HUES48 (cell line): Measurements from ENCODE around the gene ADRA2B.

ENCODE experiments used
- H3K27ac ChIP-seq: one replicate; pipeline ENCODE4 v1.7.0; 2013; ENCODE audit warnings: low read depth, low read length, inconsistent platforms
- H3K27me3 ChIP-seq: 2 replicates; pipeline ENCODE4 v1.6.1; 2013; ENCODE audit warnings: mild to moderate bottlenecking, low read length; ENCODE audit not compliant: control insufficient read depth, insufficient read depth
- H3K36me3 ChIP-seq: 2 replicates; pipeline ENCODE4 v1.6.1; 2013; ENCODE audit warnings: low read length; ENCODE audit not compliant: control insufficient read depth, insufficient read depth
- H3K4me1 ChIP-seq: 2 replicates; pipeline ENCODE4 v1.6.1; 2013; ENCODE audit warnings: mild to moderate bottlenecking, low read length; ENCODE audit not compliant: control insufficient read depth, insufficient read depth
- H3K4me3 ChIP-seq: 2 replicates; pipeline ENCODE4 v1.5.1; 2013; ENCODE audit warnings: mild to moderate bottlenecking, low read depth, low read length
- H3K9ac ChIP-seq: 2 replicates; pipeline ENCODE4 v1.6.1; 2013; ENCODE audit warnings: mild to moderate bottlenecking, low read depth, low read length, moderate library complexity
- H3K9me3 ChIP-seq: 2 replicates; pipeline ENCODE4 v1.6.1; 2013; ENCODE audit warnings: low read length; ENCODE audit not compliant: control insufficient read depth, insufficient read depth

Gene ADRA2B

GRCh38 chr2:96106991-96107707 lies 9.2 kb downstream of the ADRA2B start:
- Histone ChIP-seq H3K27ac (no peak overlapping the region), H3K4me3 (no peak overlapping the region), H3K4me1 (peaks cover 16% of the 10 kb centered on the region), H3K36me3 (no peaks in the 10 kb centered on the region), H3K27me3 (no peaks in the 10 kb centered on the region), H3K9ac (no peak overlapping the region), H3K9me3 (no peaks in the 10 kb centered on the region)

GRCh38 chr2:96105994-96106715 lies 10.2 kb downstream of the ADRA2B start:
- no peak overlapping the region for H3K4me3 ChIP-seq
- H3K4me1 ChIP-seq = peaks cover 16% of the 10 kb centered on the region
- H3K36me3 ChIP-seq = no peaks in the 10 kb centered on the region
- H3K27ac ChIP-seq = no peak overlapping the region
- no peaks in the 10 kb centered on the region for H3K27me3 ChIP-seq
- H3K9me3 ChIP-seq = no peaks in the 10 kb centered on the region
- H3K9ac ChIP-seq = no peak overlapping the region

GRCh38 chr2:96105152-96105915 lies 11.0 kb downstream of the ADRA2B start:
- H3K36me3 ChIP-seq = no peaks in the 10 kb centered on the region
- no peaks in the 10 kb centered on the region for H3K9me3 ChIP-seq
- no peak overlapping the region for H3K4me3 ChIP-seq
- no peak overlapping the region for H3K9ac ChIP-seq
- H3K27ac ChIP-seq = no peak overlapping the region
- H3K4me1 ChIP-seq = peaks cover 16% of the 10 kb centered on the region
- no peaks in the 10 kb centered on the region for H3K27me3 ChIP-seq

GRCh38 chr2:96104487-96104861 lies 11.9 kb downstream of the ADRA2B start:
- Histone ChIP-seq H3K4me1 (peaks cover 16% of the 10 kb centered on the region), H3K9me3 (no peaks in the 10 kb centered on the region), H3K9ac (no peak overlapping the region), H3K4me3 (no peak overlapping the region), H3K36me3 (no peaks in the 10 kb centered on the region), H3K27me3 (no peaks in the 10 kb centered on the region), H3K27ac (no peak overlapping the region)

- Histone ChIP-seq H3K4me3 (no peak overlapping the region), H3K27me3 (no peaks in the 10 kb centered on the region), H3K4me1 (peaks cover 13% of the 10 kb centered on the region), H3K9ac (no peak overlapping the region), H3K36me3 (no peaks in the 10 kb centered on the region), H3K9me3 (no peaks in the 10 kb centered on the region), H3K27ac (no peak overlapping the region)
Measured at GRCh38 chr2:96103761-96104486, 12.4 kb downstream of the ADRA2B start.

GRCh38 chr2:96103187-96103601 lies 13.2 kb downstream of the ADRA2B start:
- no peaks in the 10 kb centered on the region for H3K27me3 ChIP-seq
- H3K9ac ChIP-seq = no peak overlapping the region
- H3K4me1 ChIP-seq = peaks cover 6% of the 10 kb centered on the region
- H3K4me3 ChIP-seq = no peak overlapping the region
- H3K27ac ChIP-seq = no peak overlapping the region
- no peaks in the 10 kb centered on the region for H3K36me3 ChIP-seq
- H3K9me3 ChIP-seq = no peaks in the 10 kb centered on the region

GRCh38 chr2:96102596-96103186 lies 13.7 kb downstream of the ADRA2B start:
- Histone ChIP-seq H3K27me3 (no peaks in the 10 kb centered on the region), H3K27ac (no peak overlapping the region), H3K9ac (no peak overlapping the region), H3K36me3 (no peaks in the 10 kb centered on the region), H3K4me3 (no peak overlapping the region), H3K4me1 (peaks cover 3% of the 10 kb centered on the region; the same call in 1 of the 2 replicates), H3K9me3 (no peaks in the 10 kb centered on the region)

- H3K27me3 ChIP-seq = no peaks in the 10 kb centered on the region
- H3K4me1 ChIP-seq = peaks cover 3% of the 10 kb centered on the region; the same call in 1 of the 2 replicates
- H3K27ac ChIP-seq = no peak overlapping the region
- no peak overlapping the region for H3K4me3 ChIP-seq
- H3K9ac ChIP-seq = no peak overlapping the region
- no peaks in the 10 kb centered on the region for H3K36me3 ChIP-seq
- H3K9me3 ChIP-seq = no peaks in the 10 kb centered on the region
Measured at GRCh38 chr2:96100893-96101304, 15.5 kb downstream of the ADRA2B start.

- H3K27ac ChIP-seq = no peak overlapping the region
- no peaks in the 10 kb centered on the region for H3K9me3 ChIP-seq
- H3K9ac ChIP-seq = no peak overlapping the region
Measured at GRCh38 chr2:96099861-96100798, 16.2 kb downstream of the ADRA2B start.

More at GRCh38 chr2:96099861-96100798, 16.2 kb downstream of the ADRA2B start:
- H3K36me3 ChIP-seq = no peaks in the 10 kb centered on the region
- peaks cover 3% of the 10 kb centered on the region; the same call in 1 of the 2 replicates for H3K4me1 ChIP-seq
- H3K27me3 ChIP-seq = no peaks in the 10 kb centered on the region
- no peak overlapping the region for H3K4me3 ChIP-seq
